AG09309 (cell line): ENCODE data around the gene EREG.

Source experiments
- DNase-seq: peaks from one replicate; pipeline ENCODE4 v3.0.0-alpha.2; 2010; ENCODE audit warnings: low read depth
- H3K4me3 ChIP-seq: 2 replicates; pipeline ENCODE4 v1.5.1; 2011; ENCODE audit warnings: mild to moderate bottlenecking, low read depth, low read length, moderate library complexity; ENCODE audit not compliant: control insufficient read depth
- CTCF ChIP-seq: IDR thresholded peaks from 2 replicates; pipeline ENCODE4 v1.5.1; 2011; ENCODE audit warnings: mild to moderate bottlenecking, low read depth, low read length, inconsistent platforms; ENCODE audit not compliant: insufficient read depth, control insufficient read depth; ENCODE audit errors: missing control alignments

EREG gene

GRCh38 chr4:74414149-74414809 lies 49.3 kb downstream of the EREG start:
- TF ChIP-seq CTCF, result no peak
- no peak overlapping the region for H3K4me3 ChIP-seq
- DNase-seq, result no peak

DNA sequence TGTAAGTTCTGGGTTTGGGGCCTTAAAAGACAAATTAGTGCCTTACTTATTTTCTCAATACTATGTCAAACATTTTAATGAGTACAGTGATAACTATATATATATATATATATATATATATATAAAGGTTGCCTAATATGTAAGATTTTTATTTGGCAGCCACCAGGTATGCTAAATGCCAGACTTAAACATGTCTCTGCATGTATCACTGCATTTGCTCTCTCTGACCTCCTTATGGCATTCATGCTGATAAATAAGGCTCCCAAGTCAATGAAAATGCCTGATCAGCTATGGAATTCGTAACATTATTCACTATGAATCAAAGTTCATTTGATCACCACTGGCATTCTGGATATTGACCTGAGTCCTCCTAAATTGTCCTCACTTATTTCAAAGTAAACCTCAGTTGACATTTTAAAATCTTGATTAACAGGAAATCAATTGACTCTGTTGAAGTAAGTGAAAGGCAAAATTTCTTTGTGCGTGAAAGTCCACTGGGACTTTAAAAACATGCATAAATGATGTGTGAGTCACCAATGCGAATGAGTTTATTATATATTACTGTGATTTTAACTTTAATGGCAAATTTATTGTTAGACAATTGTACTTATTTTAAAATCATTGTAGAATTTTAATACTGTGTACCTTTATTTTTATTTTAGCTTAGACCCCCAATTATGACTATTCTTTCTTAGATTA lies 50.8 kb downstream of the EREG start:
- no peak for DNase-seq
- no peak overlapping the region for H3K4me3 ChIP-seq
- no peak for TF ChIP-seq CTCF

GRCh38 chr4:74418063-74418670 lies 53.2 kb downstream of the EREG start:
- no peak overlapping the region for H3K4me3 ChIP-seq
- TF ChIP-seq CTCF, result no peak
- DNase-seq, result peak; percentile 34

DNA sequence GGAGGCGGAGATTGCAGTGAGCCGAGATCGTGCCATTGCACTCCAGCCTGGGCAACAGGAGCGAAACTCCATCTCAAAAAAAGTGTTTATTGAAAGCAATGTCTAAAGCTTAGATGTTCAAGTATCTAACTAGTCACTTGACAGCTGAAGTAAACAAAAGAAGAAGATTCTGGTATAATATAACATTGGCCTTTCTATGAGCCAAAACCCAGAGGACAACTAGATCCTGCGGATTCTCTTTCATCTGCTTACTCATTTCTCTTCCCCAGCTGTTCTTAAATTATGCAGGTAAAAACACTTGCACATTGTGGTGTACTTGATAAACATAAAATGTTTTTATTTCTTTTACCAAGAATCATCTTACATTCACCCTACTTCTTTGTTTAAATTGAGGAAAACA lies 55.9 kb downstream of the EREG start:
- DNase-seq, result no peak
- no peak overlapping the region for H3K4me3 ChIP-seq
- TF ChIP-seq CTCF, result no peak

DNA sequence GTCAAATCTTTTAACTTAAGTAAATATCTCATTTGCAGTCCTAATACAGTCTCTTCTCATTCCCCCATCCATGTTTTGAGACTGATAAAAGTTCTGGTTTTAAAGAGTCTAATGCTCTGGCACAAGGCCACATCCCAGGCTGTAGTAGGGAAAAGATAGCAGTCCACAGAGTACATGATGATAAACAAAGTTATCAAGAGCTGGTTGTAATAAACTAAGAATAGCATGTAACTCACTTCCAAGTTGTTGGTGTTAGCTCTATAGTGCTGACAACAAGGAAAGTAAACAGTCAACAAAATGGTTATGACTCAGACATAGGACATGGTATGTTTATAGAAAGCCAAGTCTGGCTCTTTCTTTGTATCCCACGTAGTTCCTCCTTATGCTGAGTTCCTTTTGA lies 58.2 kb downstream of the EREG start:
- no peak for TF ChIP-seq CTCF
- H3K4me3 ChIP-seq, result no peak overlapping the region
- no peak for DNase-seq

DNA sequence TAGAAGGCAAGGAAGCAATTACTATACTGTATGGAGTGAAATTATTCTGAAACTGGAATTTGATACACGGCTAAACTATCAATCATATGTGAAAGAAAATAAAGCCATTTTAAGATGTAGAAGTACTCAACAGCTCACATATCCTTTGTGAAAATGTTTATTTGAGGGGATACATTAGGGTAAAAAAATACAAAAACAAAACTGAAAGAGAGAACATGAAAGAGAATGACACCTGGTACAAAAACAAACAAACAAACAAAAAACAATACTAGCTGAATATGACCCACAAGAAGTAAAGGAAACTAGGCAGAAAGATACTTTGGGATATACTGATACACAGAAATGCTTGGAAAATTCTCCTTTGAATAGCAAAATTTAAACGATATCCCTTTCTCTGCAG lies 59.2 kb downstream of the EREG start:
- DNase-seq, result no peak
- TF ChIP-seq CTCF, result no peak
- H3K4me3 ChIP-seq, result no peak overlapping the region
